K562 (cell line): ENCODE data around the gene DNAJB13. TPM values are rescaled to one million over a fixed set of nuclear protein-coding genes. Genes with fewer than 3 reads are reported as not detected.

Experiments used
- COPS2 ChIP-seq: fragments of 450-650 bp; conservative IDR thresholded peaks from 2 replicates; pipeline ENCODE4 v1.6.1; 2016; ENCODE audit warnings: mild to moderate bottlenecking, moderate library complexity
- KDM5B ChIP-seq: fragments of 200-600 bp; sonication (generic); IDR thresholded peaks from 2 replicates; pipeline ENCODE4 v1.6.1; 2012; ENCODE audit warnings: low read depth, mild to moderate bottlenecking, moderate library complexity, low read length, control low read depth, inconsistent platforms; ENCODE audit not compliant: insufficient replicate concordance
- L3MBTL2 ChIP-seq: fragments of 450-650 bp; IDR thresholded peaks from 2 replicates; pipeline ENCODE4 v1.6.1; 2016; ENCODE audit warnings: mild to moderate bottlenecking, moderate library complexity
- MAX ChIP-seq: sonication (generic); formaldehyde crosslinking; IDR thresholded peaks from 2 replicates; pipeline ENCODE4 v1.9.0; 2022; ENCODE audit warnings: mild to moderate bottlenecking, missing genetic modification reagents
- MYNN ChIP-seq, 2 experiments: sonication (generic); formaldehyde crosslinking in 1 of 2; IDR thresholded peaks; 2 replicates each; pipeline versions ENCODE4 v1.5.0 to v1.6.1; 2016 to 2020; ENCODE audit warnings: antibody characterized with exemption in 1 of 2, missing genetic modification reagents in 1 of 2
- POLR2AphosphoS5 ChIP-seq: IDR thresholded peaks from 2 replicates; pipeline ENCODE4 v1.6.1; 2011; ENCODE audit warnings: mild to moderate bottlenecking, low read depth, low read length, moderate library complexity; ENCODE audit not compliant: control insufficient read depth, insufficient read depth
- PURB ChIP-seq: sonication (generic); formaldehyde crosslinking; IDR thresholded peaks from 2 replicates; pipeline ENCODE4 v1.9.0; 2021; ENCODE audit warnings: low read depth, mild to moderate bottlenecking, missing genetic modification reagents
- SUPT5H ChIP-seq: fragments of 450-650 bp; IDR thresholded peaks from 2 replicates; pipeline ENCODE4 v1.6.1; 2016
- TAF9B ChIP-seq: fragments of 450-650 bp; IDR thresholded peaks from 2 replicates; pipeline ENCODE4 v1.6.1; 2018; ENCODE audit warnings: mild to moderate bottlenecking; ENCODE audit not compliant: partially characterized antibody
- ZBTB9 ChIP-seq: fragments of 450-650 bp; formaldehyde crosslinking; IDR thresholded peaks from 2 replicates; pipeline ENCODE4 v1.4.0; 2020; ENCODE audit warnings: mild to moderate bottlenecking, moderate library complexity
- ZNF282 ChIP-seq: sonication (generic); formaldehyde crosslinking; IDR thresholded peaks from 2 replicates; pipeline ENCODE4 v1.8.1; 2023; ENCODE audit warnings: missing genetic modification reagents
- polyA plus RNA-seq, 8 experiments: library from polyadenylated mRNA; depleted of rRNA in 4 of 8; stranded (reverse) in 5 of 8; unstranded in 3 of 8; fragments of >200 nt; fragmentation: Nextera tagmentation in 2 of 8; fragmentation: Illumina TruSeq in 1 of 8; extraction: Ambion mirVana in 2 of 8; extraction: Trizol in 1 of 8; gene quantifications; 2 replicates each; pipeline versions ENCODE4 v1.2.1 to v1.2.3, GENCODE V29; 2011 to 2014; ENCODE audit warnings: inconsistent platforms in 1 of 8, missing spikeins in 1 of 8
- total RNA-seq, 7 experiments: library from RNA; depleted of rRNA in 6 of 7; stranded (reverse); fragments of >200 nt in 6 of 7; fragmentation: Illumina TruSeq in 2 of 7; extraction: Trizol in 2 of 7; gene quantifications; 2 replicates each; pipeline versions ENCODE4 v1.2.1 to v1.2.3, GENCODE V29; 2011 to 2021; ENCODE audit warnings: low replicate concordance in 1 of 7
- TF ChIP-seq, protein P1 (sequence below): fragments of 200-600 bp; sonication (generic); IDR thresholded peaks from one replicate; pipeline ENCODE4 v1.6.1; 2012; ENCODE audit warnings: mild to moderate bottlenecking, low read depth, low read length, inconsistent platforms

The DNAJB13 gene
- total and polyA plus RNA-seq, 9 of the 15 experiments (the other 6 are each of a cell fraction or from before 2014, with no cell fraction given), result 0.14 TPM; not detected in 8

- TF ChIP-seq, protein P1, sequence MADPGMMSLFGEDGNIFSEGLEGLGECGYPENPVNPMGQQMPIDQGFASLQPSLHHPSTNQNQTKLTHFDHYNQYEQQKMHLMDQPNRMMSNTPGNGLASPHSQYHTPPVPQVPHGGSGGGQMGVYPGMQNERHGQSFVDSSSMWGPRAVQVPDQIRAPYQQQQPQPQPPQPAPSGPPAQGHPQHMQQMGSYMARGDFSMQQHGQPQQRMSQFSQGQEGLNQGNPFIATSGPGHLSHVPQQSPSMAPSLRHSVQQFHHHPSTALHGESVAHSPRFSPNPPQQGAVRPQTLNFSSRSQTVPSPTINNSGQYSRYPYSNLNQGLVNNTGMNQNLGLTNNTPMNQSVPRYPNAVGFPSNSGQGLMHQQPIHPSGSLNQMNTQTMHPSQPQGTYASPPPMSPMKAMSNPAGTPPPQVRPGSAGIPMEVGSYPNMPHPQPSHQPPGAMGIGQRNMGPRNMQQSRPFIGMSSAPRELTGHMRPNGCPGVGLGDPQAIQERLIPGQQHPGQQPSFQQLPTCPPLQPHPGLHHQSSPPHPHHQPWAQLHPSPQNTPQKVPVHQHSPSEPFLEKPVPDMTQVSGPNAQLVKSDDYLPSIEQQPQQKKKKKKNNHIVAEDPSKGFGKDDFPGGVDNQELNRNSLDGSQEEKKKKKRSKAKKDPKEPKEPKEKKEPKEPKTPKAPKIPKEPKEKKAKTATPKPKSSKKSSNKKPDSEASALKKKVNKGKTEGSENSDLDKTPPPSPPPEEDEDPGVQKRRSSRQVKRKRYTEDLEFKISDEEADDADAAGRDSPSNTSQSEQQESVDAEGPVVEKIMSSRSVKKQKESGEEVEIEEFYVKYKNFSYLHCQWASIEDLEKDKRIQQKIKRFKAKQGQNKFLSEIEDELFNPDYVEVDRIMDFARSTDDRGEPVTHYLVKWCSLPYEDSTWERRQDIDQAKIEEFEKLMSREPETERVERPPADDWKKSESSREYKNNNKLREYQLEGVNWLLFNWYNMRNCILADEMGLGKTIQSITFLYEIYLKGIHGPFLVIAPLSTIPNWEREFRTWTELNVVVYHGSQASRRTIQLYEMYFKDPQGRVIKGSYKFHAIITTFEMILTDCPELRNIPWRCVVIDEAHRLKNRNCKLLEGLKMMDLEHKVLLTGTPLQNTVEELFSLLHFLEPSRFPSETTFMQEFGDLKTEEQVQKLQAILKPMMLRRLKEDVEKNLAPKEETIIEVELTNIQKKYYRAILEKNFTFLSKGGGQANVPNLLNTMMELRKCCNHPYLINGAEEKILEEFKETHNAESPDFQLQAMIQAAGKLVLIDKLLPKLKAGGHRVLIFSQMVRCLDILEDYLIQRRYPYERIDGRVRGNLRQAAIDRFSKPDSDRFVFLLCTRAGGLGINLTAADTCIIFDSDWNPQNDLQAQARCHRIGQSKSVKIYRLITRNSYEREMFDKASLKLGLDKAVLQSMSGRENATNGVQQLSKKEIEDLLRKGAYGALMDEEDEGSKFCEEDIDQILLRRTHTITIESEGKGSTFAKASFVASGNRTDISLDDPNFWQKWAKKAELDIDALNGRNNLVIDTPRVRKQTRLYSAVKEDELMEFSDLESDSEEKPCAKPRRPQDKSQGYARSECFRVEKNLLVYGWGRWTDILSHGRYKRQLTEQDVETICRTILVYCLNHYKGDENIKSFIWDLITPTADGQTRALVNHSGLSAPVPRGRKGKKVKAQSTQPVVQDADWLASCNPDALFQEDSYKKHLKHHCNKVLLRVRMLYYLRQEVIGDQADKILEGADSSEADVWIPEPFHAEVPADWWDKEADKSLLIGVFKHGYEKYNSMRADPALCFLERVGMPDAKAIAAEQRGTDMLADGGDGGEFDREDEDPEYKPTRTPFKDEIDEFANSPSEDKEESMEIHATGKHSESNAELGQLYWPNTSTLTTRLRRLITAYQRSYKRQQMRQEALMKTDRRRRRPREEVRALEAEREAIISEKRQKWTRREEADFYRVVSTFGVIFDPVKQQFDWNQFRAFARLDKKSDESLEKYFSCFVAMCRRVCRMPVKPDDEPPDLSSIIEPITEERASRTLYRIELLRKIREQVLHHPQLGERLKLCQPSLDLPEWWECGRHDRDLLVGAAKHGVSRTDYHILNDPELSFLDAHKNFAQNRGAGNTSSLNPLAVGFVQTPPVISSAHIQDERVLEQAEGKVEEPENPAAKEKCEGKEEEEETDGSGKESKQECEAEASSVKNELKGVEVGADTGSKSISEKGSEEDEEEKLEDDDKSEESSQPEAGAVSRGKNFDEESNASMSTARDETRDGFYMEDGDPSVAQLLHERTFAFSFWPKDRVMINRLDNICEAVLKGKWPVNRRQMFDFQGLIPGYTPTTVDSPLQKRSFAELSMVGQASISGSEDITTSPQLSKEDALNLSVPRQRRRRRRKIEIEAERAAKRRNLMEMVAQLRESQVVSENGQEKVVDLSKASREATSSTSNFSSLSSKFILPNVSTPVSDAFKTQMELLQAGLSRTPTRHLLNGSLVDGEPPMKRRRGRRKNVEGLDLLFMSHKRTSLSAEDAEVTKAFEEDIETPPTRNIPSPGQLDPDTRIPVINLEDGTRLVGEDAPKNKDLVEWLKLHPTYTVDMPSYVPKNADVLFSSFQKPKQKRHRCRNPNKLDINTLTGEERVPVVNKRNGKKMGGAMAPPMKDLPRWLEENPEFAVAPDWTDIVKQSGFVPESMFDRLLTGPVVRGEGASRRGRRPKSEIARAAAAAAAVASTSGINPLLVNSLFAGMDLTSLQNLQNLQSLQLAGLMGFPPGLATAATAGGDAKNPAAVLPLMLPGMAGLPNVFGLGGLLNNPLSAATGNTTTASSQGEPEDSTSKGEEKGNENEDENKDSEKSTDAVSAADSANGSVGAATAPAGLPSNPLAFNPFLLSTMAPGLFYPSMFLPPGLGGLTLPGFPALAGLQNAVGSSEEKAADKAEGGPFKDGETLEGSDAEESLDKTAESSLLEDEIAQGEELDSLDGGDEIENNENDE, result no peak
- no peak for TF ChIP-seq PURB
- no peak for TF ChIP-seq MYNN (IDR thresholded peaks at IDR 0.05)
- no peak for TF ChIP-seq MYNN (CRISPR knock-in tag; IDR thresholded peaks at IDR 0.05)
- peak; percentile 53; the same call in 1 of the 2 replicates for TF ChIP-seq L3MBTL2
- TF ChIP-seq MAX (CRISPR knock-in tag), result peak; percentile 69
- TF ChIP-seq KDM5B, result no peak
- no peak for TF ChIP-seq ZNF282 (CRISPR knock-in tag)
- no peak for TF ChIP-seq COPS2
- no peak for TF ChIP-seq ZBTB9 (CRISPR knock-in tag)
- no peak for TF ChIP-seq SUPT5H
- TF ChIP-seq POLR2AphosphoS5, result no peak
- TF ChIP-seq TAF9B, result no peak
Measured at GRCh38 chr11:74004759-74005615, 54.2 kb downstream of the DNAJB13 start (continued).
